Endothelial cell of umbilical vein (primary cell): Measurements from ENCODE around the gene RFXANK. TPM values are rescaled to one million over a fixed set of nuclear protein-coding genes. Genes with fewer than 3 reads are reported as not detected.

ENCODE experiments used
- BruUV-seq: library from RNA; stranded (reverse); fragments of 400-500 nt; replicated peaks from 2 replicates; lab custom pipeline; 2021; lab: Mats Ljungman, UMichigan
- CTCF ChIA-PET: fragments of 300-600, 350-600 bp; sonication (Branson Sonifier 250); formaldehyde crosslinking; loops from one replicate; lab custom pipeline; 2021; ENCODE audit warnings: antibody characterized with exemption, inconsistent platforms; lab: Charles Lee
- POLR2A ChIA-PET: fragments of 300-600, 350-600 bp; sonication (Branson Sonifier 250); formaldehyde crosslinking; loops from one replicate; lab custom pipeline; 2021; ENCODE audit warnings: antibody characterized with exemption, inconsistent platforms; lab: Charles Lee
- DNase-seq: peaks from one replicate; pipeline ENCODE4 v3.0.0-alpha.2; 2011; ENCODE audit warnings: low read depth, low spot score
- FAIRE-seq: peaks from 2 replicates; lab custom pipeline; 2011; peaks lifted over from hg19 to GRCh38; lab: Jason Lieb, UNC
- H2AFZ ChIP-seq: 2 replicates; pipeline ENCODE4 v1.6.0; 2012; ENCODE audit warnings: low read depth, low read length, control low read depth, inconsistent platforms
- H3K27ac ChIP-seq: 2 replicates; pipeline ENCODE4 v1.5.1; 2011; ENCODE audit warnings: low read depth, mild to moderate bottlenecking, control low read depth, low read length, moderate library complexity; ENCODE audit not compliant: insufficient read depth
- H3K27me3 ChIP-seq, 2 experiments: 2 replicates each; pipeline versions ENCODE4 v1.6.0 to v1.6.1; 2011; ENCODE audit warnings: low read length in 2 of 2, mixed read lengths in 1 of 2; ENCODE audit not compliant: control insufficient read depth in 2 of 2, insufficient read depth in 2 of 2
- H3K36me3 ChIP-seq, 2 experiments: 2 replicates in 1 of 2; 3 replicates in 1 of 2; pipeline ENCODE4 v1.5.1; 2011; ENCODE audit warnings: low read length in 2 of 2, mild to moderate bottlenecking in 1 of 2, moderate library complexity in 1 of 2; ENCODE audit not compliant: control insufficient read depth in 2 of 2, insufficient read depth in 2 of 2; ENCODE audit errors: extremely low read depth in 1 of 2
- H3K4me1 ChIP-seq: 3 replicates; pipeline ENCODE4 v1.5.1; 2011; ENCODE audit warnings: mild to moderate bottlenecking, low read length; ENCODE audit not compliant: control insufficient read depth, insufficient read depth; ENCODE audit errors: extremely low read depth
- H3K4me2 ChIP-seq: 2 replicates; pipeline ENCODE4 v1.6.1; 2011; ENCODE audit warnings: low read length, control low read depth, mixed read lengths; ENCODE audit not compliant: insufficient read depth
- H3K4me3 ChIP-seq, 3 experiments: fragments of 200-600 bp in 1 of 3; sonication (generic), shearing (Covaris generic) in 1 of 3; replicated peaks in 1 of 3; 2 replicates each; pipeline ENCODE4 v1.5.1; 2011 to 2016; ENCODE audit warnings: control low read depth in 3 of 3, low read length in 3 of 3, mild to moderate bottlenecking in 2 of 3, inconsistent platforms in 1 of 3, low read depth in 1 of 3, moderate library complexity in 1 of 3; ENCODE audit not compliant: insufficient read depth in 1 of 3
- H3K79me2 ChIP-seq: 2 replicates; pipeline ENCODE4 v1.6.0; 2012; ENCODE audit warnings: low read length, inconsistent platforms; ENCODE audit not compliant: control insufficient read depth, insufficient read depth
- H3K9ac ChIP-seq: replicated peaks from 2 replicates; pipeline ENCODE3; 2011; ENCODE audit warnings: low read length, control low read depth; ENCODE audit not compliant: insufficient read depth; ENCODE audit errors: extremely low read depth
- H3K9me1 ChIP-seq: replicated peaks from 3 replicates; pipeline ENCODE4 v1.6.0; 2011; ENCODE audit warnings: mild to moderate bottlenecking, low read length; ENCODE audit not compliant: control insufficient read depth, insufficient read depth; ENCODE audit errors: extremely low read depth
- H3K9me3 ChIP-seq: replicated peaks from 2 replicates; pipeline ENCODE4 v1.5.1; 2012; ENCODE audit warnings: low read length, inconsistent platforms; ENCODE audit not compliant: control insufficient read depth, insufficient read depth
- H4K20me1 ChIP-seq: replicated peaks from 2 replicates; pipeline ENCODE3; 2011; ENCODE audit warnings: mild to moderate bottlenecking, low read length; ENCODE audit not compliant: control insufficient read depth, insufficient read depth; ENCODE audit errors: extremely low read depth
- EZH2 ChIP-seq: IDR thresholded peaks from 2 replicates; pipeline ENCODE4 v1.6.1; 2012; ENCODE audit warnings: borderline replicate concordance, low read depth, mild to moderate bottlenecking, moderate library complexity, low read length, inconsistent platforms; ENCODE audit not compliant: severe bottlenecking
- FOS ChIP-seq: IDR thresholded peaks from 2 replicates; pipeline ENCODE4 v1.6.1; 2011; ENCODE audit warnings: mild to moderate bottlenecking, low read length, moderate library complexity, borderline replicate concordance; ENCODE audit not compliant: insufficient read depth
- GATA2 ChIP-seq: IDR thresholded peaks from 2 replicates; pipeline ENCODE4 v1.7.0; 2011; ENCODE audit warnings: low read depth, mild to moderate bottlenecking, moderate library complexity, mixed read lengths, low read length; ENCODE audit not compliant: insufficient read length, insufficient read depth
- JUN ChIP-seq: IDR thresholded peaks from 2 replicates; pipeline ENCODE4 v1.6.1; 2011; ENCODE audit warnings: borderline replicate concordance, low read depth; ENCODE audit not compliant: insufficient read length, insufficient read depth
- MYC ChIP-seq: IDR thresholded peaks from one replicate; pipeline ENCODE4 v1.6.1; 2011; ENCODE audit warnings: mild to moderate bottlenecking, low read depth, low read length
- POLR2A ChIP-seq: IDR thresholded peaks from 2 replicates; pipeline ENCODE4 v1.6.1; 2012; ENCODE audit warnings: low read depth, mild to moderate bottlenecking, control low read depth, low read length
- POLR2AphosphoS5 ChIP-seq: IDR thresholded peaks from 2 replicates; pipeline ENCODE4 v1.6.1; 2012; ENCODE audit warnings: low read depth, mild to moderate bottlenecking, control low read depth, low read length, moderate library complexity; ENCODE audit not compliant: insufficient read depth
- dilution Hi-C: fragments of 300-500 bp; cut with MboI; formaldehyde crosslinking; loops from one replicate; pipeline ENCODE4 v1.15.0; 2019; ENCODE audit warnings: low sequenced_read_pairs; ENCODE audit not compliant: extremely low pct_ligation_motif_present
- intact Hi-C: fragments of 100-400 bp; cut with micrococcal nuclease; formaldehyde crosslinking; loops from one replicate; pipeline ENCODE4 v1.10.0; 2022
- polyA plus RNA-seq, 4 experiments: library from polyadenylated mRNA; depleted of rRNA in 3 of 4; stranded (reverse) in 3 of 4; unstranded in 1 of 4; fragments of >200 nt; gene quantifications; 2 replicates each; pipeline versions ENCODE4 v1.2.1 to v1.2.3, GENCODE V29; 2011 to 2012; ENCODE audit warnings: missing spikeins in 1 of 4
- total RNA-seq: library from RNA; stranded (reverse); gene quantifications from 2 replicates; pipeline ENCODE4 v1.2.3, GENCODE V29; 2021
- TF ChIP-seq, protein P1 (sequence below), 2 donors: IDR thresholded peaks; 1 replicate in 1 of 2; 2 replicates in 1 of 2; pipeline ENCODE4 v1.5.1; 2011; ENCODE audit warnings: low read length in 2 of 2, mild to moderate bottlenecking in 2 of 2, moderate library complexity in 2 of 2, control low read depth in 1 of 2, inconsistent platforms in 1 of 2, low read depth in 1 of 2; ENCODE audit not compliant: insufficient read depth in 1 of 2; ENCODE audit errors: extremely low read depth in 1 of 2
- TF ChIP-seq, protein P2 (sequence below): IDR thresholded peaks from 2 replicates; pipeline ENCODE4 v1.6.1; 2011; ENCODE audit not compliant: insufficient read depth, insufficient read length

RFXANK gene
- total and polyA plus RNA-seq, 2 donors (not counting 3 experiments of a cell fraction or from before 2014, with no cell fraction given) = 105 to 124 TPM

DNA sequence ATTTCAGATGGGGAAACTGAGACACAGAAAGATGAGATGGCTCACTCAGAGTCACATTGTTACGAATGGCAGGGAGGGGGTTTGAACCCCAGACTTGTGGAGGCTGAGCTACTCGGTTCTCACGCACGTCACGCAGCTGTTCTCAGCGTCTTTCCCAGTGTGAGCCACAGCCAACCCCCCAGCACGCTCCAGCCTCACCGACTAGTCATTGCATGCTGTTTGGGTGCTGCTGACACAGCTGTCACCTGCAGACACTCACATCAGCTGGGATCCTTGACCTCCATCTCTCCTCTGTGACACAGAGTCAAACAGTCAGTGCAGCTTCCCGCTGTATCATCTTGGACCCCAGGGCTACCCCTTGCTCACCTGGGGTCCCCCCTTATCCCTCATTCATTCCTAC lies 17.3 kb downstream of the RFXANK start:
- H3K27ac ChIP-seq = no peak overlapping the region
- no peaks in the 10 kb centered on the region for H3K9me1 ChIP-seq
- no peak overlapping the region for H3K4me3 ChIP-seq
- dilution Hi-C loops = no loop called here
- no peak for FAIRE-seq
- H3K9ac ChIP-seq = no peak overlapping the region
- intact Hi-C loops = no loop called here
- ChIA-PET POLR2A (no interaction called here), CTCF (interaction anchor here (1.0 kb wide), 1 partner anchor 15 kb away, joined by 3 read pairs; no protein-coding TSS in a partner anchor)
- no peaks in the 10 kb centered on the region for H4K20me1 ChIP-seq
- no peaks in the 10 kb centered on the region for H3K9me3 ChIP-seq
- no peak for TF ChIP-seq POLR2AphosphoS5
- TF ChIP-seq GATA2 = no peak
- no peak for TF ChIP-seq JUN
- no peak for TF ChIP-seq MYC
- TF ChIP-seq, protein P1, sequence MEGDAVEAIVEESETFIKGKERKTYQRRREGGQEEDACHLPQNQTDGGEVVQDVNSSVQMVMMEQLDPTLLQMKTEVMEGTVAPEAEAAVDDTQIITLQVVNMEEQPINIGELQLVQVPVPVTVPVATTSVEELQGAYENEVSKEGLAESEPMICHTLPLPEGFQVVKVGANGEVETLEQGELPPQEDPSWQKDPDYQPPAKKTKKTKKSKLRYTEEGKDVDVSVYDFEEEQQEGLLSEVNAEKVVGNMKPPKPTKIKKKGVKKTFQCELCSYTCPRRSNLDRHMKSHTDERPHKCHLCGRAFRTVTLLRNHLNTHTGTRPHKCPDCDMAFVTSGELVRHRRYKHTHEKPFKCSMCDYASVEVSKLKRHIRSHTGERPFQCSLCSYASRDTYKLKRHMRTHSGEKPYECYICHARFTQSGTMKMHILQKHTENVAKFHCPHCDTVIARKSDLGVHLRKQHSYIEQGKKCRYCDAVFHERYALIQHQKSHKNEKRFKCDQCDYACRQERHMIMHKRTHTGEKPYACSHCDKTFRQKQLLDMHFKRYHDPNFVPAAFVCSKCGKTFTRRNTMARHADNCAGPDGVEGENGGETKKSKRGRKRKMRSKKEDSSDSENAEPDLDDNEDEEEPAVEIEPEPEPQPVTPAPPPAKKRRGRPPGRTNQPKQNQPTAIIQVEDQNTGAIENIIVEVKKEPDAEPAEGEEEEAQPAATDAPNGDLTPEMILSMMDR (IDR thresholded peaks at IDR 0.05; ENCODE audit: extremely low read depth in 1 of 2, insufficient read depth in 1 of 2, low read depth in 1 of 2, low read length in 2 of 2) = no peak
- TF ChIP-seq, protein P2, sequence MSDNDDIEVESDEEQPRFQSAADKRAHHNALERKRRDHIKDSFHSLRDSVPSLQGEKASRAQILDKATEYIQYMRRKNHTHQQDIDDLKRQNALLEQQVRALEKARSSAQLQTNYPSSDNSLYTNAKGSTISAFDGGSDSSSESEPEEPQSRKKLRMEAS = no peak
- no peak for TF ChIP-seq EZH2
- no peak for TF ChIP-seq POLR2A
- TF ChIP-seq FOS = no peak
- no peaks in the 10 kb centered on the region for H3K4me1 ChIP-seq
- H2AFZ ChIP-seq = no peak overlapping the region
- peaks cover 10 to 11% of the 10 kb centered on the region in 2 experiments for H3K27me3 ChIP-seq
- no TSS peak for BruUV-seq
- no peak for DNase-seq
- no peak overlapping the region for H3K4me2 ChIP-seq
- no peaks in the 10 kb centered on the region for H3K36me3 ChIP-seq
- no peaks in the 10 kb centered on the region for H3K79me2 ChIP-seq
